Measurements from ENCODE around the gene BUD31.
"Not testable (repeated sequence)": the region's sequence is repeated elsewhere in the genome, so short reads cannot be mapped to it uniquely, and the experiment has no call there.

The BUD31 gene

GRCh38 chr7:99380823-99381663 lies 27.7 kb upstream of the BUD31 start:
- DNase-seq = no peak

DNA sequence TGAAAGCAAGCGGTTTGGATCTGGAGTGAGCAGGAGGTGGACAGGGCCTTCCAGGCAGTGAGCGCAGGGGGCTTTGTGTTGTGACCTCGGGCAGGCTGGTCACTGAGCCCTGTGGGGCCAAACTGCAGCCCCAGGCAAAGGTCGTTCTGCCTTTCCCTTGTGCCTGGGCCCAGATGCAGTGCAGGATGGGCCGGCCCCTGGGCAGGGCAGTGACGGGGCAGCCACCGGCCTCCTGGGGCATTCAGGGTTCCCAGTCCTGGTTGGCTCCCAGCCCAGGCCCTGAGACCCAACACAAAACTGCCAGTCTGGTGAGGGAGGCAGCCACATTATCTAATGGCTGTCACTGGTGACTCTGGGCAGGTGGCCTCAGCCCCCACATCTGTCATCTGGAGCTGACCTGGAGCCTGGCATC lies 27.1 kb upstream of the BUD31 start:
- no peak for DNase-seq

- DNase-seq = no peak
These were observed 25.6 kb upstream of the BUD31 start for GRCh38 chr7:99383203-99383602.

DNA sequence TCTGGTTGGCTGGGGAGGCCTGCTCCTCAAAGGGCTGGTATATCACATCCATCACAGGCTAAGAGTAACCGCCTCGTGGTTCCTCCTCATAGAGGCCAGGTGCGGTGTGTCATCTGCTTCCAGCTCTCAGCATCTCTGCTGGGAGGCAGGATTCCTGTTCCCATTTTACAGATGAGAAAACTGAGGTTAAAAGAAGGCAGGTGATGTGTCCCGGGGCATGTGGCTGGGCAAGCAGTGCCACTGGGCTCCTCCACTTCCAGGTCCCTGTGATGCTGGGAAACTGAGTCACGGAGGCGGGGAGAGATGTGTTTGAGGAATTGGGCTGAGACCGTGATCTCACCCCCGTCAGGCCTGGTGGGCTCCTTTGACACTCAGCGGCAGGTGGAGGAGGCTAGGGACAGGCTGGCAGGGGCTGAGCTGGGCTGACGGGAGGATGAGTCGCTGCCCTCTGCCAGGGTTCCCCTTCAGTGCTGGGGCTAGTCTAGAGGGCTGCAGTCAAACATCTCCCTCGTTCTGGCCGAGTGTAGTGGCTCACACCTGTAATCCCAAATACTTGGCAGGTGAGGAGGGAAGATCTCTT lies 24.9 kb upstream of the BUD31 start:
- DNase-seq = no peak

- DNase-seq = no peak
These were observed 24.2 kb upstream of the BUD31 start for GRCh38 chr7:99384523-99384922.

GRCh38 chr7:99385564-99385963 lies 23.2 kb upstream of the BUD31 start:
- no peak for DNase-seq

- no peak for DNase-seq
These were observed 22.1 kb upstream of the BUD31 start for GRCh38 chr7:99386584-99387238.

DNA sequence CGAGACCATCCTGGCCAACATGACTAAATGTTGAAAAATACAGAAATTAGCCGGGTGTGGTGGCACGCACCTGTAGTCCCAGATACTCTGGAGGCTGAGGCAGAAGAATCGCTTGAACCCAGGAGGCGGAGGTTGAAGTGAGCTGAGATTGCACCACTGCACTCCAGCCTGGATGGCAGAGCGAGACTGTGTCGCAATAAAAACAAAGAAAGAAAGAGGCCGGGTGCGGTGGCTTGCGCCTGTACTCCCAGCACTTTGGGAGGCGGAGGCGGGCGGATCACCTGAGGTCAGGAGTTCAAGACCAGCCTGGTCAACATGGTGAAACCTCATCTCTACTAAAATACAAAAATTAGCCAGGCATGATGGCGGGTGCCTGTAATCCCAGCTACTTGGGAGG lies 21.5 kb upstream of the BUD31 start:
- DNase-seq = not testable (repeated sequence)

GRCh38 chr7:99387912-99388311 lies 20.9 kb upstream of the BUD31 start:
- DNase-seq = no peak

- DNase-seq = no peak
These were observed 19.0 kb upstream of the BUD31 start for GRCh38 chr7:99389772-99390171.

DNA sequence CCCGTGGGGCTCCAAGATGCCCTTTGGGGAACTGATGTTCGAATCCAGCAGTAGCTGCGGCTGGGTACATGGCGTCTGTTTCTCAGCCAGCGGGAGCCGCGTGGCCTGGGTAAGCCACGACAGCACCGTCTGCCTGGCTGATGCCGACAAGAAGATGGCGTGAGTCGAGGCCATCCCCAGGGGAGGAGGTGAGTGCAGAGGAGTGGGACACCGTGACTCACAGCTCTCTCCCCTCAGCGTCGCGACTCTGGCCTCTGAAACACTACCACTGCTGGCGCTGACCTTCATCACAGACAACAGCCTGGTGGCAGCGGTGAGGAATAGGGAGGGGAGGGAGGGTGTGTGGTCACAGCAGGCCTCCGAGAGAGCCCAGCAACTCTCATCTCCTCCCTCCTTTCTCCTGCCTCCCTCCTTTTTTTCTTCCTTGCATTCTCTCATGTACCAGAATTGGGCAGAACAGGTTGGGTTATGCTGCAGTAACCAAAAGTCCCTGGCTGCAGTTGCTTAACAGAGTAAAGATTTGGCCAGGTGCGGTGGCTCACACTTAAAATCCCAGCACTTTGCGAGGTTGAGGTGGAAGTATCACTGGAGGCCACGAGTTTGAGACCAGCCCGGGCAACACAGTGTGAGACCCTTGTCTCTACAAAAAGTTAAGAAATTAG lies 17.7 kb upstream of the BUD31 start:
- no peak for DNase-seq

GRCh38 chr7:99392046-99392445 lies 16.7 kb upstream of the BUD31 start:
- DNase-seq = no peak

DNA sequence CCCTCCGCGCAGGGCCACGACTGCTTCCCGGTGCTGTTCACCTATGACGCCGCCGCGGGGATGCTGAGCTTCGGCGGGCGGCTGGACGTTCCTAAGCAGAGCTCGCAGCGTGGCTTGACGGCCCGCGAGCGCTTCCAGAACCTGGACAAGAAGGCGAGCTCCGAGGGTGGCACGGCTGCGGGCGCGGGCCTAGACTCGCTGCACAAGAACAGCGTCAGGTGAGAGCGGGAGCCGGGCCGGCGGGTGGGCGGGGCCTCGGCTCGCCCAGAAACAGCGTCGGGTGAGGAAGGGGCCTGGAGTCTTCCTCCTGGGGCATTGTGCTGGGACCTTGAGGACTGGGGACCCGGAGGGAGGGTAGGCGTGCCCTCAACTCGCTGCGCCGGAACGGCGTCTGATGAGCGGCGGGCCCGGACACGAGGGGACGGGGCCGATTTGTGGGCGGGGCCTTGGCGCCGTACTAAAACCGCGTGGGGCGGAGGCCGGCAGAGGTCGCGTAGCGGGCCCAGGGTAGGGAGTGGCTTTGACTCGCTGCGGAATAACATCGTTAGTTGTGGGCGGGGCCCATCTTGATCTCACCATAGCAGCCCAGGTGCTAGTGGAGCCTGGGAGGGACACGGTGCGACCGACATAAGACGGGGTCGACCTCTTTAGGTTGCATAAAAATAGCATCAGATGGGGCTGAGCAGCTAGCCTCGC lies 16.0 kb upstream of the BUD31 start:
- DNase-seq = peak; percentile 79

- peak; percentile 66 for DNase-seq
These were observed 15.2 kb upstream of the BUD31 start for GRCh38 chr7:99393355-99394187.

DNA sequence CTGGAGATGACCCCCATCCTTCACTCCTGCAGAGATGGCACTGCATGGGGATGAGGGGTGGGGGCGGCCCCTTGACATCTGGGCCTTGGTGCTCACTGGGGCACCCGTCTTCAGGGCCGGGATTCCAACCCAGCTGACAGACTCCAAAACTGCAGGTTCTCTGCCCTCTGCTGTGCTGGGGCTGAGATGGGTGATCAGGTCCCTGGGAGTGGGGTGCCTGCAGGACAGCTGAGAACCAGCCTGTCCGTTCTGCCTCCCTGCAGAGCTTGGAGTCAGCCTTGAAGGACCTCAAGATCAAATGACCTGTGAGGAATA lies 14.6 kb upstream of the BUD31 start:
- no peak for DNase-seq

DNA sequence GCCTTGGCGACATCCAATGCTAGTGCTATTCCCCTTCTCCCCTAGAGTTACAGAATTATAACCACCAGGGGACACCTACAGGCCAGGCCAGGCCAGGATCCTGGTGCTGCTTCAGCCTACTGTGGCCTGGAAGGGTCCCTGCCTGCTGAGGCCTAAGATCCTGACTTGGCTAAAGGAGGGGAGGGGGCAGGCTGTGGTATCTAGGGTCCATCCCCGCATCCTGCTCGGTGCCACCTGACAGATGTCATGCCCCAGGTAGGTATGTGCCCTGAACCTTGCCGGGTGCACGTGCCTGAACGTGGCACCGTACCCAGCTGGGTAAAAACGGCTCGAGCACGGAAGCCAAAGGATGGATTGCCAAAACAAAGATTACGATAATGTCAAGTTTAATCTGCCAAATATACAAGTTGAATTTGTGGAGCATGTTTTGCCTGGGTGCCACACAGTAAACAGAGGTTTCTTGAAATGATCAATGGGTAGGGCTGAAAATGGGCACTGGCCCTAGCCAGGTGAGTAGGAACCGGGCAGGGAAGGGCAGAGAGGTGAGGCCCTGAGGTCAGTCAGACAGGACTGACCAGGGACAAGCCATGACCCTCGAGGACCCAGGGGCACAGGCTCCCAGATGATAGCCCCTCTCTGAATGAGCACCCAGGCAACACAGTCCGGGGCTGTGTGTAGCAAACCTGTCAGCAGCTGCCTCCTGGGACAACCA lies 13.0 kb upstream of the BUD31 start:
- no peak for DNase-seq

DNA sequence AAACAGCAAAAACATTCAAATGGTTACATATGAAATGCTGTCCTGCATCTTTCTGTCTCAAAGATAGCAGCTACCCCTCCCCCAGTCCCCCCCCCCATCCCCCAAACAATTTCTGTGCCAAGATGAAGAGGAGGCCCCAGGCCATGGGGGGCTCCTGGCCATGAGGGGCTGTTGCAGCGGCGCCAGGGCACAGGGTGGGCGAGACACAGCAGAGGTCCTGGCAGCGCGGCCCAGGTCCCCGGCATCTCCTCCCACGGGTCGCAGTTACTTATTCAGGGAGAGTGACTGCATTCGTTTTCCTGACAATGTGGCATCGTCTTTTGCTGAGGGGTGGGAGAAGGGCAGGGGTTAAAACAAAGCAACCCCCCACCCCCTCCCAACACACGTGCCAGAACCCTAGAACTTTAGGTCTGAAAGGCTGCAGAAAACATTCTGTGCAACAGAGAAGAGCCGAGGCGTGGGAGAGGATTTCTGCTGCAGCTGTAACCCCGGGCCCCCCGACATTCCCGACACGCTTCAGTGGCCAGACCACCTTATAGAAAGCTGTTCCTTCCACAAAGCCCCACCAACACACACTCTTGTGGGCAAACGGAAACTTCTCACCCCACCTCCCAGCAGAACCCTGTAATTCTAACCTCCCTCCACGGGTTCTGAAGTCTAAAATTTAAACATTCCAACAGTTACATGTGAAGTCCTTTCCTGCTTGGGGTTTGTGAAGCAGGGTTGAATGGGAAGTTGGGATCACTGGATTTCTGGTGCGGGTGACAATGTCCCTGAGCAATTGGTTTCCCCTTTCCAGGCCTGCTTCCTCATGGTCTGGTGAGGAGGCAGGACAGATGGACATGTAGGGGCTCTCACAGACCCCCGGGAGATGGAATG lies 12.1 kb upstream of the BUD31 start:
- DNase-seq = no peak

DNA sequence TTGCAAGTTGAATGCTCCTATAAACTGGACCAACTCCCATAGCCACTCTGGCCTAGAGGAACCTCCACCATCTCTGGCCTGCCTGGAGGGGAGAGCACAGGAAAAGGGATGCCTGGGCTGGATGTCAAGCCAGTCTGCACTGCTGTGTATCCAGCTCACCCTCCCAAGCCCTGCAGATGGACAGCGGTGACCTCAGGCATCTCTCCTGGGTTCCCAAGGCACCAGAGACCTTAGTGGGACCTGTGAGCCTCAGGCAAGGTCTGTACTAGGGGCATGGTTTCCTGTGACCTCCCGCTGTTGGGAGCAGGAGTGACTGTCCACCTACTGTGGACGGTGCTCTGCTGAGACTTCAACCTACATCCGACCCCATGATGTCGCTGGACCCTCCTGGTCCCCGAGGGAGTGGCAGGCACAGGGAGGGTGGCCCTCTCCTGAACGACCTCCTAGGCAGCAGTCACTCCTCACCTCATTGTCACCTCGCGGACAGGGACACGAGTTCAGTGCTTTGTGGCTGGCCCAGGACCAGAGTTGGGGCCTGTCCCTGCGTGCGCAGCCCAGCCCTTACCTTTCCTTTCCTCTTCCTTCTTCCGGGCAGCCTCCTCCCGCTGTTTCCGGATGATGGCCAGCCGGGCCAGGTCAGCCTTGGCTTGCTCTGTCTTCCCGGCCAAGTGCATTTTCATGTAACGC lies 11.3 kb upstream of the BUD31 start:
- DNase-seq = no peak

DNA sequence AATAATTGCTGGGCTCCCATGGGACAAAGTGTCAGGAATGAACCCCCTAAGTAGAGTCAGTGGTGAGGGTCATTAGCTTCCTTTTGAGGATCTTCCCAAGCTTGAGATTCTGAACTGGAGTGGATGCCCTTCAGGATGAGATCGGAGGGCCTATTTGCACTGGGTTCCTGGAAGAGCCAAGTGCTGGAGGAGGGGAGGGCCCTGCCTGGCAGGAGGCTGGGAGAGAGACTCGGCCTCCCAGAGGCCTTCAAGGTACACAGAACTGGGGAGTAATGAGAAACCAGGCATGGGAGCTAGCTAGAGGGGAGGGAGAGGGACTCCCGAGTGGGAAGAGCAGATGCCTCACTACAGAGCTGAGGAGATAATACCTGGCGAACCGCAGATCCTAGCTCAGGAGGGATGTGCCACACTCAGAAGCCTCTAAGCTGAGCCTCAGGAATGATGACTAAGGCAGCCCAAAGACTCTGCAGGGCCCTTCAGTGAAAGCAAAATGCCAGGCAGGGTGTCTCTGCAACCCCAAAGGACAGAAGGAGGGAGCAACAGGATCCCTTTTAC lies 9.8 kb upstream of the BUD31 start:
- DNase-seq = no peak

GRCh38 chr7:99399597-99399996 lies 9.2 kb upstream of the BUD31 start:
- DNase-seq = no peak

Data from right forelimb (tissue), 1 donor.